Measurements from ENCODE around the gene MICU2.
"Not testable (repeated sequence)": the region's sequence is repeated elsewhere in the genome, so short reads cannot be mapped to it uniquely, and the experiment has no call there.

The MICU2 gene

GRCh38 chr13:21567714-21568113 is 36.3 kb downstream of the MICU2 start:
- H3K4me3 ChIP-seq (ENCODE audit: low read length) = no peak overlapping the region
- peak; percentile 10 for DNase-seq (ENCODE audit: low read depth)
- no peak for TF ChIP-seq CTCF (conservative IDR thresholded peaks at IDR 0.05; ENCODE audit: low read depth, low read length)

- peak; percentile 61 for TF ChIP-seq CTCF (conservative IDR thresholded peaks at IDR 0.05; ENCODE audit: low read depth, low read length)
- H3K4me3 ChIP-seq (ENCODE audit: low read length) = no peak overlapping the region
- no peak for DNase-seq (ENCODE audit: low read depth)
These were observed 46.0 kb downstream of the MICU2 start for GRCh38 chr13:21557995-21558394.

GRCh38 chr13:21556051-21556450 is 47.9 kb downstream of the MICU2 start:
- no peak for TF ChIP-seq CTCF (conservative IDR thresholded peaks at IDR 0.05; ENCODE audit: low read depth, low read length)
- DNase-seq (ENCODE audit: low read depth) = no peak
- no peak overlapping the region for H3K4me3 ChIP-seq (ENCODE audit: low read length)

- DNase-seq (ENCODE audit: low read depth); H3K4me3 ChIP-seq (ENCODE audit: low read length): not testable (repeated sequence)
These were observed 50.7 kb downstream of the MICU2 start for GRCh38 chr13:21553261-21553660.

GRCh38 chr13:21550918-21551317 is 53.1 kb downstream of the MICU2 start:
- DNase-seq (ENCODE audit: low read depth) = no peak
- H3K4me3 ChIP-seq (ENCODE audit: low read length) = no peak overlapping the region
- no peak for TF ChIP-seq CTCF (conservative IDR thresholded peaks at IDR 0.05; ENCODE audit: low read depth, low read length)

GRCh38 chr13:21549633-21550032 is 54.3 kb downstream of the MICU2 start:
- no peak for DNase-seq (ENCODE audit: low read depth)
- no peak for TF ChIP-seq CTCF (conservative IDR thresholded peaks at IDR 0.05; ENCODE audit: low read depth, low read length)
- H3K4me3 ChIP-seq (ENCODE audit: low read length) = no peak overlapping the region

GRCh38 chr13:21548577-21548976 is 55.4 kb downstream of the MICU2 start:
- no peak overlapping the region for H3K4me3 ChIP-seq (ENCODE audit: low read length)
- no peak for TF ChIP-seq CTCF (conservative IDR thresholded peaks at IDR 0.05; ENCODE audit: low read depth, low read length)
- DNase-seq (ENCODE audit: low read depth) = no peak

- no peak overlapping the region for H3K4me3 ChIP-seq (ENCODE audit: low read length)
- no peak for DNase-seq (ENCODE audit: low read depth)
- TF ChIP-seq CTCF (conservative IDR thresholded peaks at IDR 0.05; ENCODE audit: low read depth, low read length) = no peak
These were observed 57.6 kb downstream of the MICU2 start for GRCh38 chr13:21546372-21546771.
